ENCODE data around the gene ZNF558. TPM values are rescaled to one million over a fixed set of nuclear protein-coding genes. Genes with fewer than 3 reads are reported as not detected.

Gene ZNF558
- total RNA-seq, 1 experiment from 2014 or later, result 3.0 TPM

GRCh38 chr19:8826371-8826770 lies 5.7 kb downstream of the ZNF558 start (continued):
- TF ChIP-seq MXD4 (CRISPR knock-in tag; IDR thresholded peaks at IDR 0.05; ENCODE audit: borderline replicate concordance) (no peak), E2F5 (CRISPR knock-in tag; IDR thresholded peaks at IDR 0.05) (no peak), ATF3 (CRISPR knock-in tag; conservative IDR thresholded peaks at IDR 0.05) (no peak), TP53 (CRISPR knock-in tag; IDR thresholded peaks at IDR 0.05) (no peak), ZNF263 (CRISPR knock-in tag; IDR thresholded peaks at IDR 0.05; ENCODE audit: low read depth) (no peak), ESRRA (CRISPR knock-in tag; IDR thresholded peaks at IDR 0.05; ENCODE audit: borderline replicate concordance) (no peak), ZNF396 (CRISPR knock-in tag; IDR thresholded peaks at IDR 0.05; ENCODE audit: borderline replicate concordance) (no peak), CBFB (CRISPR knock-in tag; IDR thresholded peaks at IDR 0.05; ENCODE audit: low read depth) (no peak), ETV6 (CRISPR knock-in tag; IDR thresholded peaks at IDR 0.05) (no peak), ZMAT4 (CRISPR knock-in tag; IDR thresholded peaks at IDR 0.05) (no peak), CREM (CRISPR knock-in tag; IDR thresholded peaks at IDR 0.05) (no peak), JUN (CRISPR knock-in tag; IDR thresholded peaks at IDR 0.05) (no peak), IRF2 (CRISPR knock-in tag; IDR thresholded peaks at IDR 0.05; ENCODE audit: borderline replicate concordance, low read depth) (no peak), ZBTB43 (CRISPR knock-in tag; IDR thresholded peaks at IDR 0.05) (no peak), FOXK1 (CRISPR knock-in tag; IDR thresholded peaks at IDR 0.05) (no peak), CDX4 (CRISPR knock-in tag; IDR thresholded peaks at IDR 0.05; ENCODE audit: borderline replicate concordance) (no peak)

- H3K27ac Mint-ChIP-seq, result no peak overlapping the region
- no peak for DNase-seq (ENCODE audit: low spot score)
- no peak for ATAC-seq
- H3K27me3 Mint-ChIP-seq (ENCODE audit: low read depth), result 0 out of 2 replicates have a peak, but pooled peaks cover 4% of the 10 kb centered on the region
- peaks cover 83% of the 10 kb centered on the region for H3K9me3 Mint-ChIP-seq
- no peak overlapping the region for H3K4me3 Mint-ChIP-seq
- H3K4me1 Mint-ChIP-seq, result no peaks in the 10 kb centered on the region
- H3K36me3 Mint-ChIP-seq, result peaks cover 86% of the 10 kb centered on the region
- TF ChIP-seq PRDM15 (CRISPR knock-in tag; IDR thresholded peaks at IDR 0.05) (no peak), TEAD4 (CRISPR knock-in tag; IDR thresholded peaks at IDR 0.05) (no peak), ZNF317 (CRISPR knock-in tag; IDR thresholded peaks at IDR 0.05; ENCODE audit: borderline replicate concordance, low read depth) (no peak), FOXP1 (CRISPR knock-in tag; IDR thresholded peaks at IDR 0.05; ENCODE audit: borderline replicate concordance) (no peak), NFATC4 (CRISPR knock-in tag; IDR thresholded peaks at IDR 0.05) (no peak), USF2 (CRISPR knock-in tag; IDR thresholded peaks at IDR 0.05) (no peak), E2F4 (CRISPR knock-in tag; IDR thresholded peaks at IDR 0.05; ENCODE audit: borderline replicate concordance, low read depth) (no peak), ZNF416 (CRISPR knock-in tag; IDR thresholded peaks at IDR 0.05) (no peak), SP1 (CRISPR knock-in tag; conservative IDR thresholded peaks at IDR 0.05) (no peak), EMX1 (CRISPR knock-in tag; IDR thresholded peaks at IDR 0.05) (no peak), KAT7 (CRISPR knock-in tag; IDR thresholded peaks at IDR 0.05; ENCODE audit: borderline replicate concordance) (no peak)
- TF ChIP-seq, protein P1, sequence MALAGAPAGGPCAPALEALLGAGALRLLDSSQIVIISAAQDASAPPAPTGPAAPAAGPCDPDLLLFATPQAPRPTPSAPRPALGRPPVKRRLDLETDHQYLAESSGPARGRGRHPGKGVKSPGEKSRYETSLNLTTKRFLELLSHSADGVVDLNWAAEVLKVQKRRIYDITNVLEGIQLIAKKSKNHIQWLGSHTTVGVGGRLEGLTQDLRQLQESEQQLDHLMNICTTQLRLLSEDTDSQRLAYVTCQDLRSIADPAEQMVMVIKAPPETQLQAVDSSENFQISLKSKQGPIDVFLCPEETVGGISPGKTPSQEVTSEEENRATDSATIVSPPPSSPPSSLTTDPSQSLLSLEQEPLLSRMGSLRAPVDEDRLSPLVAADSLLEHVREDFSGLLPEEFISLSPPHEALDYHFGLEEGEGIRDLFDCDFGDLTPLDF (CRISPR knock-in tag; IDR thresholded peaks at IDR 0.05), result no peak
- POLR2A ChIA-PET, result no interaction called here
- CTCF ChIA-PET, result no interaction called here
These were observed 10.3 kb downstream of the ZNF558 start for GRCh38 chr19:8821748-8822241.
